A549 (cell line): ENCODE data around the gene KCNIP4. TPM values are rescaled to one million over a fixed set of nuclear protein-coding genes. Genes with fewer than 3 reads are reported as not detected.
"Not testable (repeated sequence)": the region's sequence is repeated elsewhere in the genome, so short reads cannot be mapped to it uniquely, and the experiment has no call there.

ENCODE experiments used
- ATAC-seq, 2 experiments: fragments of 200-7000 bp in 1 of 2; fragments of >200 bp in 1 of 2; cut with Nextera tagmentation in 1 of 2; cut with Tn5 transposase in 1 of 2; 3 replicates each; pipeline versions ENCODE4 v1.8.0 to v1.9.1; 2018 to 2020; ENCODE audit warnings: mild to moderate bottlenecking in 1 of 2, moderate library complexity in 1 of 2
- CTCF ChIA-PET: fragments of 300-600 bp; sonication (Branson Sonifier 250); formaldehyde crosslinking; extraction: SDS; loops from one replicate; lab custom pipeline; 2021; ENCODE audit warnings: antibody characterized with exemption, inconsistent platforms; lab: Yijun Ruan, JAX
- POLR2A ChIA-PET: fragments of 350-600 bp; formaldehyde crosslinking; extraction: SDS; loops from one replicate; lab custom pipeline; 2021; ENCODE audit warnings: antibody characterized with exemption, inconsistent platforms; lab: Yijun Ruan, JAX
- DNase-seq, 2 experiments: peaks; one replicate each; pipeline versions ENCODE4 v3.0.0 to v3.0.0-alpha.2; 2011 to 2016; ENCODE audit warnings: low read depth in 1 of 2, low spot score in 1 of 2
- FAIRE-seq: peaks from 2 replicates; lab custom pipeline; 2011; peaks lifted over from hg19 to GRCh38; lab: Jason Lieb, UNC
- H3K27ac ChIP-seq, 2 experiments: fragments of >200 bp; sonication (Bioruptor Twin); formaldehyde crosslinking; 3 replicates each; pipeline ENCODE4 v1.5.1; 2016 to 2017
- H3K4me1 ChIP-seq: fragments of >200 bp; sonication (Bioruptor Twin); formaldehyde crosslinking; 3 replicates; pipeline ENCODE4 v1.6.1; 2016
- H3K4me2 ChIP-seq: fragments of >200 bp; sonication (Bioruptor Twin); formaldehyde crosslinking; 3 replicates; pipeline ENCODE4 v1.6.1; 2016
- H3K4me3 ChIP-seq: fragments of >200 bp; sonication (Bioruptor Twin); formaldehyde crosslinking; 3 replicates; pipeline ENCODE4 v1.5.1; 2016
- H3K9me3 ChIP-seq: fragments of >200 bp; sonication (Bioruptor Twin); formaldehyde crosslinking; 3 replicates; pipeline ENCODE4 v1.6.1; 2016
- BCL3 ChIP-seq: fragments of >200 bp; sonication (Bioruptor Twin); formaldehyde crosslinking; IDR thresholded peaks from 3 replicates; pipeline ENCODE4 v1.6.1; 2016
- BHLHE40 ChIP-seq: IDR thresholded peaks from 2 replicates; pipeline ENCODE4 v1.6.1; 2012; ENCODE audit warnings: low read depth, low read length, inconsistent platforms
- CBX2 ChIP-seq: fragments of 200-600 bp; sonication (generic); IDR thresholded peaks from 2 replicates; pipeline ENCODE4 v1.6.1; 2016; ENCODE audit warnings: low read depth, mild to moderate bottlenecking, borderline replicate concordance
- CBX8 ChIP-seq: fragments of 200-600 bp; sonication (generic); IDR thresholded peaks from 2 replicates; pipeline ENCODE4 v1.6.1; 2016
- CHD2 ChIP-seq: fragments of 150-350 bp; IDR thresholded peaks from 2 replicates; pipeline ENCODE4 v1.6.1; 2014; ENCODE audit warnings: low read length; ENCODE audit not compliant: partially characterized antibody
- CHD4 ChIP-seq: fragments of 200-600 bp; sonication (generic); IDR thresholded peaks from 2 replicates; pipeline ENCODE4 v1.6.1; 2016; ENCODE audit warnings: antibody characterized with exemption, mild to moderate bottlenecking, borderline replicate concordance
- EHMT2 ChIP-seq: fragments of 200-600 bp; sonication (generic); IDR thresholded peaks from 2 replicates; pipeline ENCODE4 v1.6.1; 2016; ENCODE audit warnings: antibody characterized with exemption, low read depth, mild to moderate bottlenecking, moderate library complexity
- FOSL2 ChIP-seq, 2 experiments: fragments of 450-650 bp in 1 of 2; fragments of >200 bp in 1 of 2; sonication (Bioruptor Twin) in 1 of 2; formaldehyde crosslinking; IDR thresholded peaks; 2 replicates each; pipeline versions ENCODE4 v1.5.0 to v1.6.1; 2016 to 2020; ENCODE audit warnings: mild to moderate bottlenecking in 1 of 2, moderate library complexity in 1 of 2
- FOXS1 ChIP-seq: fragments of 250-450 bp; sonication (Bioruptor Pico); IDR thresholded peaks from 2 replicates; pipeline ENCODE4 v1.5.0; 2020; ENCODE audit warnings: mild to moderate bottlenecking, moderate library complexity
- KDM1A ChIP-seq: fragments of 200-600 bp; sonication (generic); IDR thresholded peaks from 2 replicates; pipeline ENCODE4 v1.6.1; 2016; ENCODE audit warnings: low read depth, mild to moderate bottlenecking
- MAFK ChIP-seq: fragments of 450-650 bp; IDR thresholded peaks from 2 replicates; pipeline ENCODE4 v1.6.1; 2014; ENCODE audit not compliant: partially characterized antibody
- MAX ChIP-seq: IDR thresholded peaks from 2 replicates; pipeline ENCODE4 v1.6.1; 2012
- MAZ ChIP-seq: fragments of 150-350 bp; IDR thresholded peaks from 2 replicates; pipeline ENCODE4 v1.6.1; 2014; ENCODE audit warnings: antibody characterized with exemption, low read depth, low read length, borderline replicate concordance
- NFE2L2 ChIP-seq: fragments of 150-350 bp; conservative IDR thresholded peaks from 2 replicates; pipeline ENCODE4 v1.6.1; 2014; ENCODE audit warnings: low read length
- NR3C1 ChIP-seq: fragments of >200 bp; sonication (Bioruptor Twin); formaldehyde crosslinking; IDR thresholded peaks from 3 replicates; pipeline ENCODE4 v1.6.1; 2017
- PHF8 ChIP-seq: fragments of 200-600 bp; sonication (generic); IDR thresholded peaks from 2 replicates; pipeline ENCODE4 v1.6.1; 2016; ENCODE audit warnings: low read depth, mild to moderate bottlenecking, antibody characterized with exemption, moderate library complexity, borderline replicate concordance
- SREBF2 ChIP-seq: fragments of 450-650 bp; IDR thresholded peaks from 2 replicates; pipeline ENCODE4 v1.6.1; 2014; ENCODE audit warnings: mild to moderate bottlenecking, moderate library complexity
- ZSCAN20 ChIP-seq: fragments of 250-450 bp; sonication (Bioruptor Pico); IDR thresholded peaks from 2 replicates; pipeline ENCODE4 v1.8.0; 2022; ENCODE audit warnings: mild to moderate bottlenecking, moderate library complexity
- WGBS: methylation state at CpG from one replicate; pipeline ENCODE4 v1.1.6; 2017; ENCODE audit errors: missing lambda C conversion rate; 5-methylcytosine and 5-hydroxymethylcytosine counted together
- polyA minus RNA-seq: library from RNA; depleted of rRNA, polyadenylated mRNA; stranded (reverse); fragments of >200 nt; gene quantifications from 2 replicates; pipeline ENCODE4 v1.2.3, GENCODE V29; 2011; rRNA and poly(A)+ RNA removed
- polyA plus RNA-seq, 4 experiments: library from polyadenylated mRNA; depleted of rRNA in 3 of 4; stranded (reverse); fragments of >200 nt; fragmentation: RNase III in 1 of 4; extraction: RNeasy Plus Mini Kit Qiagen cat#74134 plus additional on column Dnase treatment in 1 of 4; gene quantifications; 2 replicates in 3 of 4; 3 replicates in 1 of 4; pipeline ENCODE4 v1.2.3, GENCODE V29; 2011 to 2017

KCNIP4 gene
- polyA plus RNA-seq (2011; rRNA removed) = not detected in 2 replicates
- not detected in 2 replicates for polyA plus RNA-seq (2012; cell fraction: cytosol; rRNA removed)
- polyA plus RNA-seq (2012; cell fraction: nucleus; rRNA removed) = not detected in 2 replicates
- polyA plus RNA-seq (2017; fragmentation: RNase III; extraction: RNeasy Plus Mini Kit Qiagen cat#74134 plus additional on column Dnase treatment) = not detected in 3 replicates
- not detected in 2 replicates for polyA minus RNA-seq

GRCh38 chr4:21948347-21949072 is at the start of gene KCNIP4:
KCNIP4 (minus strand) TSS chr4:21948772.
- no peak within 1 kb of the TSS for H3K4me3 ChIP-seq
- TF ChIP-seq FOSL2 (IDR thresholded peaks at IDR 0.05) (no peak), FOSL2 (CRISPR knock-in tag; IDR thresholded peaks at IDR 0.05) (no peak)
- no peaks in the 10 kb centered on the region for H3K9me3 ChIP-seq
- 60% methylated on average over 13 of the region's 81 CpGs for WGBS
- ChIA-PET CTCF (no interaction called here), POLR2A (no interaction called here)
- ATAC-seq (no peak), FAIRE-seq (no peak), DNase-seq (no peak)
- H3K4me1 ChIP-seq = no peaks in the 10 kb centered on the region
- H3K27ac ChIP-seq = no peak within 1 kb of the TSS
- H3K4me2 ChIP-seq = no peak within 1 kb of the TSS

- H3K4me1 ChIP-seq, H3K4me2 ChIP-seq, H3K27ac ChIP-seq, CTCF ChIA-PET, DNase-seq, H3K9me3 ChIP-seq, H3K4me3 ChIP-seq, ATAC-seq, POLR2A ChIA-PET, FAIRE-seq: not testable (repeated sequence)
- WGBS = 38% methylated on average over 9 of the region's 9 CpGs
These were observed 48.0 kb upstream of the KCNIP4 start for GRCh38 chr4:21996618-21997017.

GRCh38 chr4:21992330-21992729 is 43.8 kb upstream of the KCNIP4 start:
- ChIA-PET POLR2A (no interaction called here), CTCF (no interaction called here)
- Histone ChIP-seq H3K27ac (no peak overlapping the region), H3K4me2 (no peak overlapping the region), H3K4me1 (no peaks in the 10 kb centered on the region), H3K4me3 (no peak overlapping the region), H3K9me3 (no peaks in the 10 kb centered on the region)
- FAIRE-seq (no peak), ATAC-seq (no peak), DNase-seq (no peak)
- TF ChIP-seq MAX (no peak), FOSL2 (IDR thresholded peaks at IDR 0.05) (no peak), FOSL2 (CRISPR knock-in tag; IDR thresholded peaks at IDR 0.05) (no peak), BCL3 (no peak), FOXS1 (CRISPR knock-in tag) (no peak), ZSCAN20 (CRISPR knock-in tag) (no peak), CHD4 (no peak), PHF8 (no peak), CHD2 (no peak)
- 0% methylated on average over 1 of the region's 1 CpG for WGBS

- TF ChIP-seq SREBF2 (no peak), MAZ (no peak), NFE2L2 (no peak)
- TF ChIP-seq, all 56 proteins: peak for 0
- Histone ChIP-seq H3K4me1 (no peaks in the 10 kb centered on the region), H3K9me3 (no peaks in the 10 kb centered on the region), H3K27ac (no peak overlapping the region), H3K4me2 (no peak overlapping the region), H3K4me3 (no peak overlapping the region)
- ATAC-seq = no peak
- FAIRE-seq = no peak
- DNase-seq = no peak
- 0% methylated on average over 1 of the region's 1 CpG for WGBS
- ChIA-PET POLR2A (no interaction called here), CTCF (no interaction called here)
These were observed 43.0 kb upstream of the KCNIP4 start for GRCh38 chr4:21991562-21991961.

- TF ChIP-seq EHMT2 (no peak), NR3C1 (no peak), CBX2 (no peak), MAFK (no peak), CHD2 (no peak), CBX8 (no peak), KDM1A (no peak), BHLHE40 (no peak), ZSCAN20 (CRISPR knock-in tag) (no peak)
- 50% methylated on average over 2 of the region's 2 CpGs for WGBS
- no peaks in the 10 kb centered on the region for H3K9me3 ChIP-seq
- FAIRE-seq (no peak), DNase-seq (no peak), ATAC-seq (no peak)
- no peak overlapping the region for H3K4me2 ChIP-seq
- ChIA-PET CTCF (no interaction called here), POLR2A (no interaction called here)
- H3K4me3 ChIP-seq = no peak overlapping the region
- no peaks in the 10 kb centered on the region for H3K4me1 ChIP-seq
- no peak overlapping the region for H3K27ac ChIP-seq
These were observed 42.5 kb upstream of the KCNIP4 start for GRCh38 chr4:21991050-21991449.
